SK-N-MC (cell line): ENCODE measurements around the gene DHX8.

Experiments
- FOXP2 ChIP-seq: optimal IDR thresholded peaks from 2 replicates; pipeline ENCODE3; 2011; ENCODE audit warnings: mild to moderate bottlenecking, moderate library complexity; ENCODE audit not compliant: insufficient read depth; ENCODE audit errors: extremely low read length, control extremely low read depth
- POLR2AphosphoS5 ChIP-seq: IDR thresholded peaks from 2 replicates; pipeline ENCODE4 v1.6.1; 2012; ENCODE audit warnings: mild to moderate bottlenecking, low read depth, low read length, borderline replicate concordance

- TF ChIP-seq POLR2AphosphoS5 (no peak), FOXP2 (no peak)
Observed at GRCh38 chr17:43534909-43535308, 51.1 kb downstream of the DHX8 start.
